ENCODE measurements around the gene COL27A1. TPM values are rescaled to one million over a fixed set of nuclear protein-coding genes. Genes with fewer than 3 reads are reported as not detected.

Gene COL27A1
- total RNA-seq, 1 donor from 2014 or later, result 13.0 TPM

DNA sequence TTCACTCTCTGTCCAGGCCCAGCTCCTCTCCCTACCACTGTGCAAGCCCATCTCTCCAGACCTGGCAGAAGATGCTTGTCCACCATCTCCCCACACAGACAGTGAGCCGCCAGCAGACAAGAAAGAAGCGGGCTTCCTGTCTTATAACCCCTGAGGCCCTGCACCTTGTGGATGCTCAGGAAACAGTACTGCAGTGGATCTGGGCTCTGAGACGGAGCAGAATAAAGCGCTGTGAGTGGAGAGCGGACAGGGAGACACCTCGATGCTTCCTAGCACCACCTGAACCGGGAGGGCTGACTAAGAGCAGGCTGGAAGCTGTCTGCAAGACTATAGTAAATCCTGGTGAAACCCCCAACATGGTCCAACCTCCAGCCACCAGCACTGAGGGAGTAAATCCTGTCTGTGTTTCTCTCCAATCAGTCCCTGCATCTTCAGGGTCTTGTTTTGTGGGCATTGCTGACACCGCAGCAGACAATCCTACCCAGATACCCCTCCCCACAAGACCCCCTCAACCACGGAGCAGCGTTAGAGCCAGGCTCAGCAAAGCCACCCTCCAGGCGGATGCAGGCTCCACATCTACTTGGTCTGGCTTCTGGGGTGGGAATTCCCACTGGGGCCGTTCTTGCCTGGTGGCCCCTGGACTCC is 193.0 kb downstream of the COL27A1 start:
- no peak for TF ChIP-seq CTCF (IDR thresholded peaks at IDR 0.05)
- Histone ChIP-seq H3K4me1 (peaks cover 23% of the 10 kb centered on the region), H3K36me3 (peaks cover 100% of the 10 kb centered on the region), H3K9me3 (no peaks in the 10 kb centered on the region), H3K27me3 (ENCODE audit: low read depth) (no peaks in the 10 kb centered on the region), H3K4me3 (no peak overlapping the region), H3K27ac (peak overlapping the region; percentile 64)
- DNase-seq (no peak), ATAC-seq (no peak)
- intact Hi-C loops (cut with DNase I), result no loop called here

DNA sequence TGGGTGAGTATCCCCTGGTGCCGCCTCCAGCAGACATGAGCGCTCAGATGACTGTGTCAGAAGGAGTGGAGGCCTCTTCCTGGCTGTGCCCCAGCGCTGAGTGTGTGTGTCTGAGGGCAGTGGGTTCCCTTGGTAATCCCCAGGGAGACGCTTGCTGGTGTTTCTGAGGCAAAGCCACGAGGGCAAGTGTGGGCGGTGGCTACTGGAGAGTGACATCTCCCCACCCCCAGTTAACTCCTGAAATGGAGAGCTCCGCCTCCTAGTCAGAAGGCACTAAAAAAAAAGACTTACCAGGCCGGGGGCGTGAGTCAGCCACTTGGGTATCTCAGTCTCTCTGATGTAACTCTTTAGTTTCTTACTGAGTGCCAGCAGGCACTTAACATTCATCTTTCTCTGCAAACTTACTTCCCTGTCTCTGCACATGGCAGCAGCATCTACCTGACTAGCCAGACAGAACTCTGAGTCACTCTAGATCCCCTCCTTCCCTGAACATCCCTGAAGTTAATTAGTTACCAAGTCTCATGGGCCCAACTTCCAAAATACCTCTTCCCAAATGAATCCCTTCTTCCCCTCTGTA is 193.7 kb downstream of the COL27A1 start:
- intact Hi-C loops (cut with DNase I), result no loop called here
- Histone ChIP-seq H3K9me3 (no peaks in the 10 kb centered on the region), H3K4me3 (no peak overlapping the region)

GRCh38 chr9:114349713-114350480 is 194.6 kb downstream of the COL27A1 start:
- Histone ChIP-seq H3K27ac (peak overlapping the region; percentile 13), H3K4me3 (no peak overlapping the region), H3K27me3 (ENCODE audit: low read depth) (no peaks in the 10 kb centered on the region), H3K36me3 (peaks cover 93% of the 10 kb centered on the region), H3K9me3 (no peaks in the 10 kb centered on the region), H3K4me1 (peaks cover 23% of the 10 kb centered on the region)
- TF ChIP-seq CTCF (IDR thresholded peaks at IDR 0.05), result no peak
- DNase-seq (no peak), ATAC-seq (no peak)
- intact Hi-C loops (cut with DNase I), result no loop called here

More for the DNA sequence above, 193.7 kb downstream of the COL27A1 start:
- peaks cover 98% of the 10 kb centered on the region for H3K36me3 ChIP-seq
- TF ChIP-seq CTCF (IDR thresholded peaks at IDR 0.05), result no peak
- H3K27ac ChIP-seq, result peak overlapping the region; percentile 64
- peaks cover 23% of the 10 kb centered on the region for H3K4me1 ChIP-seq
- DNase-seq, result peak; percentile 92
- ATAC-seq, result peak; percentile 84 to 93
- H3K27me3 ChIP-seq (ENCODE audit: low read depth), result no peaks in the 10 kb centered on the region

DNA sequence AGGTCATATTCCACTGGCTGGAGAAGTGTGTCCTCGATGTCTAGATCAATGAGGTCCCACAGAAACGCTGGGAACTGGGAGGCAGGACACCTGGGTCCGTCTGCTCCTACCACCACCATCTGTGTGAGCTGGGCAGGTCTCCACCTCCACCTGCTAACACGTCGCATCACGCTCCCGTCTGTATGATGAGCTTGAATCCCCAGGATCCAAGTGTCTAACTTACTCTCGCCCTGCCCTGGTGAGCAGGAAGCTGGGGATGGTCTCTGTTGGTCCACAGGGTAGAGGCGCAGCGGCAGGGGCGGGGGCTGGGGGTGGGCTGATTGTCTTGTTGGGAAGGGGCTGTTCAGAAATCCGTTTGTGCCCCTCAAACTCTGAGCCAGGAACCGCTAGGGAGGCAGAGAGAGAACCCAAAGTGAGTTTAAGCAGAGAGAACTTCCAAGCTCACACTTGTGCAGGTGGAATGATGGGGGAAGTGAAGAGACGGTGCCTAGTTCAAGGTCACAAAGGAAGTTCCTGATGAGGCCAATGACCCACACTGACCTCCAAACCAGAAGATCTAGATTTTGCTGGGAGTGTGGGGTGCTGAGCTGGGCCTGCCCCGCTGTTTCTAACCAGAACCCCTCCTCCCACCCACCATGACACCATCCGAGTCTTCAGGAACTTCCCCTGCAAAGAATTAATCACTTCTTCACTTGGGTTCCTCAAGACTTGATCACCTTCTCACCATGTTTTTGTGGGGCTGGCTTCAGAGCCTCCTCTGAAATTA is 195.5 kb downstream of the COL27A1 start:
- TF ChIP-seq CTCF (IDR thresholded peaks at IDR 0.05), result no peak
- Histone ChIP-seq H3K27me3 (ENCODE audit: low read depth) (no peaks in the 10 kb centered on the region), H3K27ac (peak overlapping the region; percentile 13), H3K36me3 (peaks cover 93% of the 10 kb centered on the region), H3K4me1 (peaks cover 23% of the 10 kb centered on the region), H3K9me3 (no peaks in the 10 kb centered on the region), H3K4me3 (no peak overlapping the region)
- ATAC-seq (no peak), DNase-seq (no peak)
- intact Hi-C loops (cut with DNase I), result no loop called here

GRCh38 chr9:114351932-114352331 is 196.6 kb downstream of the COL27A1 start:
- peaks cover 93% of the 10 kb centered on the region for H3K36me3 ChIP-seq
- no peak for ATAC-seq
- H3K27me3 ChIP-seq (ENCODE audit: low read depth), result no peaks in the 10 kb centered on the region
- no peak overlapping the region for H3K27ac ChIP-seq
- H3K9me3 ChIP-seq, result no peaks in the 10 kb centered on the region
- no peak for DNase-seq
- H3K4me3 ChIP-seq, result no peak overlapping the region
- peaks cover 23% of the 10 kb centered on the region for H3K4me1 ChIP-seq
- TF ChIP-seq CTCF (IDR thresholded peaks at IDR 0.05), result no peak
- intact Hi-C loops (cut with DNase I), result no loop called here
